ENCODE measurements around the gene EME2. TPM values are rescaled to one million over a fixed set of nuclear protein-coding genes. Genes with fewer than 3 reads are reported as not detected.

Gene EME2
- total and polyA plus RNA-seq, 8 donors = 7.0 to 25.3 (median 9.3) TPM

DNA sequence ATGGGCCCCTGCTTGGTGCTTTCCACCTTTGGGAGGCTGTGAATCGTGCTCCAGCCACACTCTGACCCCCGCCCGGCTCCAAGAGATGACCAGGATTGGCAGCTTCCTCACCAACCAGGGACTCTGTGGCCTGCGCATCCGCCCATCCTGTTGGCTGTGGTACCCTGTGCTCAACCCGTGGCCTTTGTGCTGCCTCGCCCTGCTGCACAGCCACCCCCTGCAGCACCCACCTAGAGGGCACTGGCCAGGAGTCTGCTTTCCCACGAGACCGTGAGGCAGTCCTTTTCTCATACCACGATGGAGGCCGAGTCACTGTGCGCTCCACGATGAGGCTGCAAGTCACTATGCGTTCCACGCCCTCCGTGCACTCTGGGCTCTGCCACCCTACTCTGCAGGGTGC lies 20.7 kb upstream of the EME2 start:
- Histone ChIP-seq H3K4me3 (no peak overlapping the region), H3K9me3 (no peaks in the 10 kb centered on the region), H3K27ac (no peak overlapping the region), H3K4me1 (no peaks in the 10 kb centered on the region), H3K36me3 (peaks cover 0 to 79% of the 10 kb centered on the region in 2 donors), H3K27me3 (no peaks in the 10 kb centered on the region)
- intact Hi-C loops (cut with DNase I) = no loop called here
- DNase-seq (no peak), ATAC-seq (no peak)
- TF ChIP-seq, protein P1, sequence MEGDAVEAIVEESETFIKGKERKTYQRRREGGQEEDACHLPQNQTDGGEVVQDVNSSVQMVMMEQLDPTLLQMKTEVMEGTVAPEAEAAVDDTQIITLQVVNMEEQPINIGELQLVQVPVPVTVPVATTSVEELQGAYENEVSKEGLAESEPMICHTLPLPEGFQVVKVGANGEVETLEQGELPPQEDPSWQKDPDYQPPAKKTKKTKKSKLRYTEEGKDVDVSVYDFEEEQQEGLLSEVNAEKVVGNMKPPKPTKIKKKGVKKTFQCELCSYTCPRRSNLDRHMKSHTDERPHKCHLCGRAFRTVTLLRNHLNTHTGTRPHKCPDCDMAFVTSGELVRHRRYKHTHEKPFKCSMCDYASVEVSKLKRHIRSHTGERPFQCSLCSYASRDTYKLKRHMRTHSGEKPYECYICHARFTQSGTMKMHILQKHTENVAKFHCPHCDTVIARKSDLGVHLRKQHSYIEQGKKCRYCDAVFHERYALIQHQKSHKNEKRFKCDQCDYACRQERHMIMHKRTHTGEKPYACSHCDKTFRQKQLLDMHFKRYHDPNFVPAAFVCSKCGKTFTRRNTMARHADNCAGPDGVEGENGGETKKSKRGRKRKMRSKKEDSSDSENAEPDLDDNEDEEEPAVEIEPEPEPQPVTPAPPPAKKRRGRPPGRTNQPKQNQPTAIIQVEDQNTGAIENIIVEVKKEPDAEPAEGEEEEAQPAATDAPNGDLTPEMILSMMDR (IDR thresholded peaks at IDR 0.05) = no peak

DNA sequence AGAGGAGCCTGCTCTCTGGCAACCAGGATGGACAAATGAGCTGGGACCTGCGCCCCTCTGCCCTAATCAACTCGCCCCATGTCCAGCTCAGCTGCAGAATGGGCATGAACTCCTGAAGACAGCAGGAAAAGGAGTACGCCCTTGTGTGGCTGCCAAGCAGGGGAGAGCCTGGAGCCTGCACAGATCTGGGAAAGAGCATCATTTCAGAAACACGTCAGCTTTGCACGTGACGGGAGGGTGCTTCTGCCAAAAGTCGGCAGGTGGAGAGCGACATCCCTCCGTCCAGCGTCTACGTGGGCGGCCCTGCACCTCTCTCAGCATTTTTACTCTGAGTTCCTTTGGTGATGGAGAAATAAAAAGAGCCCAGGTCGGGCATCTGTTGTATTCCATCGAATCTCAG lies 19.8 kb upstream of the EME2 start:
- intact Hi-C loops (cut with DNase I) = no loop called here
- Histone ChIP-seq H3K9me3 (no peaks in the 10 kb centered on the region), H3K4me3 (no peak overlapping the region), H3K27ac (no peak overlapping the region), H3K27me3 (no peaks in the 10 kb centered on the region), H3K4me1 (no peaks in the 10 kb centered on the region), H3K36me3 (peaks cover 0 to 79% of the 10 kb centered on the region in 2 donors)
- DNase-seq (no peak), ATAC-seq (no peak)
- TF ChIP-seq, protein P1 (IDR thresholded peaks at IDR 0.05) = no peak

DNA sequence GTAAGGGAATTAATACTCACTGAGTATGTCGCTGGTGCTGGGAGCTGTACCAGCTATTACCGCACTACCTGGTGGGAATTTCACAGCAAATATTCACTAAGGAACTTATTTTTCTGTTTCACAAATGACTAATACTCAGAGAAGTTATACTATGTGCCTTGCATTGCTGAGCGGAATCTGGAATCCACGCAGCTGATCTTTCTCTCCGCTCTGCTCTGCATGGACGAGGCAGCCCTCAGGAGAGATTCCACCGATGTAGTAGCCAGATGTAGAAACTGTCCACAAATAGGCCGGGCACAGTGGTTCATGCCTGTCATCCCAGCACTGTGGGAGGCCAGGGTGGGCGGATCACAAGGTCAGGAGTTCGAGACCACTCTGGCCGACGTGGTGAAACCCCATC lies 18.4 kb upstream of the EME2 start:
- Histone ChIP-seq H3K27me3 (no peaks in the 10 kb centered on the region), H3K36me3 (peaks cover 0 to 79% of the 10 kb centered on the region in 2 donors), H3K9me3 (no peaks in the 10 kb centered on the region), H3K4me1 (no peaks in the 10 kb centered on the region), H3K4me3 (no peak overlapping the region), H3K27ac (no peak overlapping the region)
- TF ChIP-seq, protein P1 (IDR thresholded peaks at IDR 0.05) = no peak
- intact Hi-C loops (cut with DNase I) = no loop called here
- DNase-seq (no peak), ATAC-seq (no peak)

DNA sequence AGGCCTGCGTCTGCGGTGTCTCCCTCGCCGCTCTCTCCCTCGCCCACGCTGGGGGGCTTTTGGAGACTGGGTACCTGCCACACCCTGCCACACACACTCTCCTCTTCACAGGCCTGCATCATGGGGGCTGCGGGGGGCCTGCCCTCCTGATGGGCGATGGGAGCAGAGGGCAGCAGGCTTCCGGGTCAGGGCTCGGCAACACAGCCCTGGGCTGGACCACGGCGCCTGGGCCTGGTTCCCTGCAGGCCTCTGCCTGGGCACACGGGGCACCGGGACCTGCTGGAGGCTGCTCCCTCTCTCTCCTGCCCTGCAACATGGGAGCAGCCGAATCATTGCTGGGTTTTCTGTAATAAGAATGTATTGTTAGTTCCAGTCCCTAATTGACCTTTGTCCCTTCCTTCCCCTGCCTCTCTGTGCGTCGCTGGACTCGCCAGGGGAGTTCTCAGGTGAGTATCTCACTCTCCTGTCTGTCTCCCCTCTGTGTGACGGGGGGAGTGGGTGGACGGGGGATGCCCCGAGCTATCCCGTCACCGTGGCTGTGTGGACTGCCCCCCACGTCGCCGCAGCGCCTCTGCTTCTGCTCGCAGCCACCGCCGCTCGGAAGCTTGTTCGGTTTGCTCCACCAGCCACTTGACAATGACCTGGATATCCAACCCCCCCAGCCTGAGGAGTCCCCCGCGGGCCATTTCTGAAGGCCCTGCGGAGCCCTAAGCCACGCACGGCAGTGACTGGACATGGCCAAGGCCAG lies 14.7 kb upstream of the EME2 start:
- H3K36me3 ChIP-seq = peaks cover 0 to 79% of the 10 kb centered on the region in 2 donors
- no peak overlapping the region for H3K4me3 ChIP-seq
- no peaks in the 10 kb centered on the region for H3K9me3 ChIP-seq
- no peak overlapping the region for H3K27ac ChIP-seq
- DNase-seq (peak in 1 of 4 donors; percentile 69), ATAC-seq (no peak)
- intact Hi-C loops (cut with DNase I) = no loop called here
- TF ChIP-seq, protein P1 (IDR thresholded peaks at IDR 0.05) = no peak
- no peaks in the 10 kb centered on the region for H3K27me3 ChIP-seq
- H3K4me1 ChIP-seq = no peaks in the 10 kb centered on the region

GRCh38 chr16:1758923-1759322 lies 13.7 kb upstream of the EME2 start:
- no peaks in the 10 kb centered on the region for H3K27me3 ChIP-seq
- no peak for ATAC-seq
- H3K9me3 ChIP-seq = no peaks in the 10 kb centered on the region
- intact Hi-C loops (cut with DNase I) = no loop called here
- no peak overlapping the region for H3K4me3 ChIP-seq
- H3K4me1 ChIP-seq = no peaks in the 10 kb centered on the region
- no peak for DNase-seq
- peaks cover 0 to 80% of the 10 kb centered on the region in 2 donors for H3K36me3 ChIP-seq
- no peak overlapping the region for H3K27ac ChIP-seq
- TF ChIP-seq, protein P1 (IDR thresholded peaks at IDR 0.05) = no peak

Measured in left lung (tissue), 10 donors.